Retinal pigment epithelial cell (primary cell): Measurements from ENCODE around the gene CHRND.
"Not testable (repeated sequence)": the region's sequence is repeated elsewhere in the genome, so short reads cannot be mapped to it uniquely, and the experiment has no call there.

Source experiments
- DNase-seq: peaks from one replicate; pipeline ENCODE4 v3.0.0-alpha.2; 2010; ENCODE audit warnings: low read depth
- H3K4me3 ChIP-seq: 2 replicates; pipeline ENCODE4 v1.5.1; 2011; ENCODE audit warnings: mild to moderate bottlenecking, low read length, control low read depth, moderate library complexity
- TF ChIP-seq, protein P1 (sequence below): conservative IDR thresholded peaks from 2 replicates; pipeline ENCODE4 v1.5.1; 2011; ENCODE audit warnings: low read depth, low read length, control low read depth, inconsistent platforms

The CHRND gene

DNA sequence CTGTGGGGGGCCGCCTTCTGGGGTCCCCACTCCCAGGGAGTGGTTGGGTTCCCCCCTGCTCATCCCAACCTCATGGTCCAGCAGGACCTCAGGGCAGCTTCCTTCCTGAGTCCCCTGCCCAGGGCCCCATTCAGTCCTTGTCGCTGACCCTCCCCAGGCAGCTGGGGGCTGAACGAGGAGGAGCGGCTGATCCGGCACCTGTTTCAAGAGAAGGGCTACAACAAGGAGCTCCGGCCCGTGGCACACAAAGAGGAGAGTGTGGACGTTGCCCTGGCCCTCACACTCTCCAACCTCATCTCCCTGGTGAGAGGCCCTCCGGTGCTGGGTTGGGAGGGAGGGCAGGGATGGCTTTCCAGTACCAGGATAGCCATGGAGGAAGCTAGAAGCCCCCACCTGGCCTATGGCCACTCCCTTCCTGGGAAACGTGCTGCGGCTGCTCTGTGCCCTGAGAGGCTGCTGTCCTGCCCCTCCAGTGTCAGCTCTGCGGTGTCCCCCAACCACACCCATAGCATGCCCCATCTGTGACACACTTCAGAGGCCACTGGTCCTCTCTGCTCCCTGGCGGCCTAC lies 497 bp downstream of the CHRND start:
- H3K4me3 ChIP-seq = no peak overlapping the region
- TF ChIP-seq, protein P1, sequence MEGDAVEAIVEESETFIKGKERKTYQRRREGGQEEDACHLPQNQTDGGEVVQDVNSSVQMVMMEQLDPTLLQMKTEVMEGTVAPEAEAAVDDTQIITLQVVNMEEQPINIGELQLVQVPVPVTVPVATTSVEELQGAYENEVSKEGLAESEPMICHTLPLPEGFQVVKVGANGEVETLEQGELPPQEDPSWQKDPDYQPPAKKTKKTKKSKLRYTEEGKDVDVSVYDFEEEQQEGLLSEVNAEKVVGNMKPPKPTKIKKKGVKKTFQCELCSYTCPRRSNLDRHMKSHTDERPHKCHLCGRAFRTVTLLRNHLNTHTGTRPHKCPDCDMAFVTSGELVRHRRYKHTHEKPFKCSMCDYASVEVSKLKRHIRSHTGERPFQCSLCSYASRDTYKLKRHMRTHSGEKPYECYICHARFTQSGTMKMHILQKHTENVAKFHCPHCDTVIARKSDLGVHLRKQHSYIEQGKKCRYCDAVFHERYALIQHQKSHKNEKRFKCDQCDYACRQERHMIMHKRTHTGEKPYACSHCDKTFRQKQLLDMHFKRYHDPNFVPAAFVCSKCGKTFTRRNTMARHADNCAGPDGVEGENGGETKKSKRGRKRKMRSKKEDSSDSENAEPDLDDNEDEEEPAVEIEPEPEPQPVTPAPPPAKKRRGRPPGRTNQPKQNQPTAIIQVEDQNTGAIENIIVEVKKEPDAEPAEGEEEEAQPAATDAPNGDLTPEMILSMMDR = no peak
- no peak for DNase-seq

DNA sequence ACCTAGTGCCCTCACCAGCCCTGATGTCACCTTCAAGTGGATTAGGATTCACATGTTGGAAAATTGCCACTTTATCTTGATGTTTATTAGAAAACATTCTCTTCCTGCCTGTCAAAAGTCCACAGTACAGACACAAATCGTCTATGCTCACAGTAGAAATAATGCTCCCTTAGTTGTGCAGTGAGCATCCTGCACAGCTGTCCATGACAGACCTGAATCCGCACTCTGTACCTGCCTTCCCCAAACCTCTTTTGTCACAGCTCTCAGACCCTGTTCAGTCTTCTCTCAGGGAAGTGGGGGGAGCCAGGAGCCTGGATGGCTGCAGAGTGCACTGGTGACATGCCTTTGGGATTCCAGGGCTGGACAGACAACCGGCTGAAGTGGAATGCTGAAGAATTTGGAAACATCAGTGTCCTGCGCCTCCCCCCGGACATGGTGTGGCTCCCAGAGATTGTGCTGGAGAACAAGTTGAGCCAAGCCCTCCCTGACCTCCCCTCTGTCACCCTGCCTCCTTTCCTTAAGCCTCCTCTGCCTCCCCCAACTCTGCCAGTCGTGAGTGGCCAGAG lies 2.0 kb downstream of the CHRND start:
- no peak for DNase-seq
- no peak overlapping the region for H3K4me3 ChIP-seq
- TF ChIP-seq, protein P1 = no peak

DNA sequence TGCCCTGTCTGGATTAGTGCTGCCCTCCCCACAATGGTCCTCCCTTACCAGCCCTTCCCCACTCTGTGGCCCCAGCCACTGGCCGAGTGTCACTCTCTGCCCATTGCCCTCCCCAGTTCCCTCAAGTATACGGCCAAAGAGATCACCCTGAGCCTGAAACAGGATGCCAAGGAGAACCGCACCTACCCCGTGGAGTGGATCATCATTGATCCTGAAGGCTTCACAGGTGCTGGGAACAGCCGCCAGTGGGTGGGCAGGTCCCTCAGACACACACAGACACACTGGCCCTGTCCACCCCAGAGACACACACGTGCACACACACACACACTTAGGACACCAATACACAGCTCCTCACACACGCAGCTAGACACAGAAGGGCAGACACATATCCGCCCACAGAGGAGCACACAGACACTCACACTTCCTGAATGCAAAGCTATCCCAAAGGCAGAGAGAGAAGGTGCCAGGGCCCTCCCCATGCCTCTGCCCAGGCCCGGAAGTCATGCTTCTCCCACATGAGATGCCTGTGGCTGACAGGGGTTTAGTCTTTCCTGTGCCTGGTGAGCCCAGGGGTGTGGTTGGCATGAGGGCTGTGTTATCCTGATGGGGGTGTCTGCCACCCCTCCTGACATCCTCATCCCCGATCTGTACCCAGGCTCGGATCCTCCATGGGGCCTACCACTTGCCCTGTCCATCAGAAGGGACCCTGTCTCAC lies 2.9 kb downstream of the CHRND start:
- no peak for DNase-seq
- no peak overlapping the region for H3K4me3 ChIP-seq
- TF ChIP-seq, protein P1 = no peak

DNA sequence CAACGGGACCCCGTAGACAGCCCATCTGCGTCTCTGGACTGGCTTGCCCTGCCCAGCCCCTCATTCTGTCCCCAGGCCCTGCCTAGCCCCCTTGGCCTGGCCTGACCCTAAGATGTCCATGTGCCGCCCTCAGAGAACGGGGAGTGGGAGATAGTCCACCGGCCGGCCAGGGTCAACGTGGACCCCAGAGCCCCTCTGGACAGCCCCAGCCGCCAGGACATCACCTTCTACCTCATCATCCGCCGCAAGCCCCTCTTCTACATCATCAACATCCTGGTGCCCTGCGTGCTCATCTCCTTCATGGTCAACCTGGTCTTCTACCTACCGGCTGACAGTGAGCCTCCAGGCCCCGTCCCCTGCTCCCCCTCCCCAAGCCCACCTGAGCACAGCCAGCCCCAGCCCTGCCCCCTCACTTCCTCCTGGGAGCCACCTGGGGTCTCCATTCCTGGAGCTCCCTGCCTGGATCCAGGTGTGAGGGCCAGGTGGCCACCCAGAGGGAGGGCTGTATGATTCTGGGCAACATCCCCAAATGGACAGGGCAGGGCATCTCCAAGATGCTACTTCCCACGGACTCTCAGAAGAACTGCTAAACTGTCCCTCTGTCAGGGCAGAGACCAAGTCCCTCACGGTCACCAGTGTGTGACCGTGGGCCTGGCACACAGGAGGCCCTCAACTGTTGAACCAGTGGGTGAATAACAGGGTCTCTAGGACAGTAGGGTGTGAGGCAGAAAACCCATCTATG lies 4.0 kb downstream of the CHRND start:
- no peak overlapping the region for H3K4me3 ChIP-seq
- TF ChIP-seq, protein P1 = no peak
- DNase-seq = no peak

DNA sequence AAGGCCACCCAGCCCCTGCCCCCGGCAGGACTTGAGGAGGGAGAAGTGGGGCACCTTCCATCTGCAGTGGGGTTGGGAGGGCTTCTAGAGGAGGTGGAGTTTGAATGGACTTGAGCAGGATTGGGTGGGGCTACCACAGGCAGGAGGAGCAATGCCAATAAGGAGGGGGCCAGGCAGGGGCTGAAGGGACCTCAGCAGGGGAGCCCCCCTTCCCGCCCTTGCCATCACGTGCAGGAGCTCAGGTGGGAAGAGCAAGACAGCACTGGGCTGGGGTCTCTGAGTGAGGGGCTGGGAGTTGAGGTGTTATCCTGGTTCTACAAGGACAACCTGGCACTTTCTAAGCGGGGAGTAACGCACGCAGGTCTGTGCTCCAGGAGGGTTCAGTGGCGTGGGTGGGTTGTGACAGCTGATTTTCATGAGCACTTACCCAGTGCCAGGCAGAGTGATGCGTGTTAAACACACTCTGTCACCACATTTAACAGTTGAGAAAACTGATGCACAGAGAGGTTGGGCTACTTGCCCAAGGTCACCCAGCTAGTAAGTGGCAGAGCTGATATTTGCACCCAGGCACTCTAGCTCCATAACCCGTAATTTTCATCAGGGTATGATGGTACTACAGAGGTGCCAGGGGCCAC lies 4.8 kb downstream of the CHRND start:
- DNase-seq = no peak
- TF ChIP-seq, protein P1 = no peak
- H3K4me3 ChIP-seq = no peak overlapping the region

DNA sequence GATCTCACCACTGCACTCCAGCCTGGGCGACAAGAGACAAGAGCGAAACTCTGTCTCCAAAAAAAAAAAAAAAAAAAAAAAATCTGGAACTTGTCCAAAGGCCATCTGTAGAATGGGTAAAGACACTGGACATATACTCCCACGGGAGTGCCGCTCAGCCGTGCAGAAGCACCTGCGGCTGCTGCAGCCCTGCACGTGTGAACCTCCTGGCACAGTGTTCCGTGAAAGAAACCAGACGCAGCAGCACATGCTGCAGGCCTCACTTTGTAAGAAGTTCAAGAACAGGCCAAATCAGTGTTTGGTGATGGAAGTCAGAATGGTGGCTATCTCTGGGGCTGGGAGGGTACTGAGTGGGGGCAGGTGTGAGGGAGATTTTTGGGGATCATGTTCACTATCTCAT lies 6.5 kb downstream of the CHRND start:
- TF ChIP-seq, protein P1 = no peak
- DNase-seq = no peak
- no peak overlapping the region for H3K4me3 ChIP-seq

DNA sequence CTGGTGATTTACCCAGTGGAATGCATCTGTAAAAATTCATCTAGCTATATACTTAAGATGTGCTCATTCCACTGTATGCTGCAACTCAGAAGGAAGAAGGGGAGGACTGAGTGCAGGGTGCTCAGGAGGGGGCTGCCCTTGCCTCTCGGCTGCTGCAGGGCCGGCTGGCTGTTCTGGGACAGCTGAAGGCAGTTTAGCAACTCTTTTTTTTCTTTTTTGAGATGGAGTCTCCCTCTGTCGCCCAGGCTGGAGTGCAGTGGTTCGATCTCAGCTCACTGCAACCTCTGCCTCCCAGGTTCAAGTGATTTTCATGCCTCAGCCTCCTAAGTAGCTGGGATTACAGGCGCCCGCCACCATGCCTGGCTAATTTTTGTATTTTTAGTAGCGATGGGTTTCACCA lies 6.9 kb downstream of the CHRND start:
- not testable (repeated sequence) for DNase-seq, H3K4me3 ChIP-seq
